MM.1S (cell line): Measurements from ENCODE around the gene CTNNA1.
"Not testable (repeated sequence)": the region's sequence is repeated elsewhere in the genome, so short reads cannot be mapped to it uniquely, and the experiment has no call there.

Experiments
- DNase-seq: peaks from one replicate; pipeline ENCODE4 v3.0.0-alpha.2; 2015
- H2AFZ ChIP-seq: fragments of 300-600 bp; sonication (generic); 2 replicates; pipeline ENCODE4 v1.6.0; 2016; ENCODE audit warnings: antibody characterized with exemption, low read length
- H3F3A ChIP-seq: fragments of 300-600 bp; sonication (generic); 2 replicates; pipeline ENCODE4 v1.6.1; 2016; ENCODE audit warnings: mild to moderate bottlenecking, antibody characterized with exemption, low read length, moderate library complexity, mixed read lengths; ENCODE audit not compliant: insufficient read depth
- H3K27ac ChIP-seq: fragments of 300-600 bp; sonication (generic); 2 replicates; pipeline ENCODE4 v1.5.1; 2016; ENCODE audit warnings: mild to moderate bottlenecking, low read length
- H3K27me3 ChIP-seq: fragments of 300-600 bp; sonication (generic); replicated peaks from 2 replicates; pipeline ENCODE4 v1.6.0; 2016; ENCODE audit warnings: low read length; ENCODE audit not compliant: insufficient read depth
- H3K36me3 ChIP-seq: fragments of 300-600 bp; sonication (generic); replicated peaks from 2 replicates; pipeline ENCODE4 v1.6.1; 2016; ENCODE audit warnings: mild to moderate bottlenecking, low read length, mixed read lengths; ENCODE audit not compliant: insufficient read depth
- H3K4me1 ChIP-seq: fragments of 300-600 bp; sonication (generic); 2 replicates; pipeline ENCODE4 v1.6.1; 2016; ENCODE audit warnings: low read length, mixed read lengths
- H3K4me2 ChIP-seq: fragments of 300-600 bp; sonication (generic); 2 replicates; pipeline ENCODE4 v1.6.0; 2016; ENCODE audit warnings: low read depth, low read length
- H3K4me3 ChIP-seq: fragments of 300-600 bp; sonication (generic); 2 replicates; pipeline ENCODE4 v1.5.1; 2016; ENCODE audit warnings: low read length, mixed read lengths
- H3K79me2 ChIP-seq: fragments of 300-600 bp; sonication (generic); 2 replicates; pipeline ENCODE4 v1.6.1; 2016; ENCODE audit warnings: mixed run types, low read length, mixed read lengths
- H3K9ac ChIP-seq: fragments of 300-600 bp; sonication (generic); 2 replicates; pipeline ENCODE4 v1.6.1; 2016; ENCODE audit warnings: low read length, mixed read lengths
- H3K9me2 ChIP-seq: fragments of 300-600 bp; sonication (generic); replicated peaks from 2 replicates; pipeline ENCODE4 v1.6.1; 2016; ENCODE audit warnings: mild to moderate bottlenecking, low read length, mixed read lengths; ENCODE audit not compliant: insufficient read depth
- H3K9me3 ChIP-seq: fragments of 300-600 bp; sonication (generic); replicated peaks from 2 replicates; pipeline ENCODE4 v1.6.1; 2016; ENCODE audit warnings: mild to moderate bottlenecking, low read length, mixed read lengths; ENCODE audit not compliant: insufficient read depth
- H4K20me1 ChIP-seq: fragments of 300-600 bp; sonication (generic); 2 replicates; pipeline ENCODE4 v1.6.1; 2016; ENCODE audit warnings: mild to moderate bottlenecking, low read length, moderate library complexity, mixed read lengths; ENCODE audit not compliant: insufficient read depth
- EZH2 ChIP-seq: fragments of 300-600 bp; sonication (generic); optimal IDR thresholded peaks from 2 replicates; pipeline ENCODE3; 2017; ENCODE audit warnings: low read depth, mild to moderate bottlenecking, antibody characterized with exemption, low read length, mixed read lengths
- EZH2phosphoT487 ChIP-seq: fragments of 300-600 bp; sonication (generic); IDR thresholded peaks from 2 replicates; pipeline ENCODE4 v1.6.1; 2018; ENCODE audit warnings: antibody characterized with exemption, low read length
- TF ChIP-seq, protein P1 (sequence below): fragments of 300-600 bp; sonication (generic); IDR thresholded peaks from 2 replicates; pipeline ENCODE4 v1.5.1; 2016; ENCODE audit warnings: antibody characterized with exemption, low read length, mixed read lengths

CTNNA1 gene

GRCh38 chr5:138752951-138753793, at the start of gene CTNNA1:
TSS of gene CTNNA1 (plus strand) at chr5:138753425. CDS start at chr5:138781925, 28,500 bp downstream.
- Histone ChIP-seq H4K20me1 (no peaks in the 10 kb centered on the region), H3K27ac (peak within 1 kb of the TSS; percentile 75), H3K4me2 (peak within 1 kb of the TSS; percentile 70), H3K27me3 (no peaks in the 10 kb centered on the region), H3K4me1 (peaks cover 24% of the 10 kb centered on the region), H3K79me2 (peaks cover 45% of the 10 kb centered on the region), H3K9ac (peak within 1 kb of the TSS; percentile 92), H2AFZ (peak within 1 kb of the TSS; percentile 57), H3K9me3 (no peaks in the 10 kb centered on the region), H3K36me3 (no peaks in the 10 kb centered on the region), H3K9me2 (no peaks in the 10 kb centered on the region), H3F3A (no peaks in the 10 kb centered on the region), H3K4me3 (peak within 1 kb of the TSS; percentile 82)
- TF ChIP-seq, protein P1, sequence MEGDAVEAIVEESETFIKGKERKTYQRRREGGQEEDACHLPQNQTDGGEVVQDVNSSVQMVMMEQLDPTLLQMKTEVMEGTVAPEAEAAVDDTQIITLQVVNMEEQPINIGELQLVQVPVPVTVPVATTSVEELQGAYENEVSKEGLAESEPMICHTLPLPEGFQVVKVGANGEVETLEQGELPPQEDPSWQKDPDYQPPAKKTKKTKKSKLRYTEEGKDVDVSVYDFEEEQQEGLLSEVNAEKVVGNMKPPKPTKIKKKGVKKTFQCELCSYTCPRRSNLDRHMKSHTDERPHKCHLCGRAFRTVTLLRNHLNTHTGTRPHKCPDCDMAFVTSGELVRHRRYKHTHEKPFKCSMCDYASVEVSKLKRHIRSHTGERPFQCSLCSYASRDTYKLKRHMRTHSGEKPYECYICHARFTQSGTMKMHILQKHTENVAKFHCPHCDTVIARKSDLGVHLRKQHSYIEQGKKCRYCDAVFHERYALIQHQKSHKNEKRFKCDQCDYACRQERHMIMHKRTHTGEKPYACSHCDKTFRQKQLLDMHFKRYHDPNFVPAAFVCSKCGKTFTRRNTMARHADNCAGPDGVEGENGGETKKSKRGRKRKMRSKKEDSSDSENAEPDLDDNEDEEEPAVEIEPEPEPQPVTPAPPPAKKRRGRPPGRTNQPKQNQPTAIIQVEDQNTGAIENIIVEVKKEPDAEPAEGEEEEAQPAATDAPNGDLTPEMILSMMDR = no peak
- TF ChIP-seq EZH2 (no peak), EZH2phosphoT487 (no peak)
- peak; percentile 76 for DNase-seq

DNA sequence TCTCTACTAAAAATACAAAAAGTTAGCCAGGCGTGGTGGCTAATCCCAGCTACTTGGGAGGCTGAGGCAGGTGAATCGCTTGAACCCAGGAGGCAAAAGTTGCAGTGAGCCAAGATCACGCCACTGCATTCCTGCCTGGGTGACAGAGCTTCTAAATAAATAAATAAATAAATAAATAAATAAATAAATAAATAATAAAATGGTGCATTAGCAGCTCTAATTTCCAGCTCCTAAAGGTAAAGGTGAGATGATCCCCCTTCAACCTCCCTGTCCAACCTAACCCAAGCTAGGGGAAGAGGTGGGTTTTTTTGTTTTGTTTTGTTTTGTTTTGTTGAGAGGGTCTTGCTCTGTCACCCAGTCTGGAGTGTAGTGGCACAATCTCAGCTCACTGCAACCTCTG, 49.4 kb upstream of the CTNNA1 start:
- not testable (repeated sequence) for H3F3A ChIP-seq, H3K4me2 ChIP-seq, H3K9me3 ChIP-seq, H3K9me2 ChIP-seq, H3K27me3 ChIP-seq, H3K4me1 ChIP-seq, H3K36me3 ChIP-seq, H3K79me2 ChIP-seq, DNase-seq, H3K27ac ChIP-seq, H4K20me1 ChIP-seq, H2AFZ ChIP-seq, H3K9ac ChIP-seq, H3K4me3 ChIP-seq

DNA sequence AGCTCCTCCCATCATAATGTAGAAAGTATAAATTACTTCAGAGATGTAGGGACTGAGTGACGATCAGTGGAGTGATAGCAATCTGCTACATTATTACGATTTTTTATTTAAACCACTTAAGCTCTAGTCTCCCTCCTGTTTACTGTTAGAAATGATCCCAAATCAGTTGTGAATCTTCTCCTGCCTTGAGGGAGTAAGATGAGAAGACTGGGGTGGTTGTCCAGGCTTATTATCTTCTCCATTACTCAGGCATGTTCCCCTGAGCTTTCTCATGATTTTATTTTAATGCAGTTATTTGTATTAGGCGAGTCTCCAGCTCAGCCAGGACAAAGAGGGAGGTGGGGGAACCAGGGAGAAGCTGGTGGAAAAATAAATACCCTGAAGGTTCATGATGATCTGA, 48.2 kb upstream of the CTNNA1 start:
- TF ChIP-seq EZH2phosphoT487 (no peak), EZH2 (no peak)
- TF ChIP-seq, protein P1 = no peak
- no peak for DNase-seq
- Histone ChIP-seq H3K9ac (no peak overlapping the region), H3K9me2 (no peaks in the 10 kb centered on the region), H3K9me3 (no peaks in the 10 kb centered on the region), H2AFZ (no peak overlapping the region), H3K79me2 (no peaks in the 10 kb centered on the region), H3K4me1 (no peaks in the 10 kb centered on the region), H3K36me3 (no peaks in the 10 kb centered on the region), H3K27ac (no peak overlapping the region), H4K20me1 (no peaks in the 10 kb centered on the region), H3K4me2 (no peak overlapping the region), H3K27me3 (no peaks in the 10 kb centered on the region), H3F3A (no peaks in the 10 kb centered on the region), H3K4me3 (no peak overlapping the region)

DNA sequence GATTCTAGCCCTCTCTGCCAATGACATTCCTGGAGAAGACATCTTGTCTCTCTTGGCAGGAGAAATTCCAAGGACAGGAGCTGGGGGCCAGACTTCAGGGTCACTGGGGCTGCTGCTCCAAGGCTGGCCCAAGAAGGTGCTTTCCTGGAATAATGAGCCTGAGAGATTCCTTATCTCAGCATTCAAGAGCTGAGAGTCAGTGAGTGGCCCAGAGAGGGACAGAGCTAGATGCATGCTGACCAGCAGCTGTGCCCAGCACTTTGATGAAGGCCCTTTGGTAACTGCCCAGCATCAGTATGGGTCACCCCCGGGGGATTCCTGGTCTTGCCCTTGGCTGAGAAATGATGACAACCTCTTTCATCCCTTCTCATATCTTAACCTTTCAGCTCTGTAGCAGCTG, 47.7 kb upstream of the CTNNA1 start:
- Histone ChIP-seq H3K9ac (no peak overlapping the region), H3K4me3 (no peak overlapping the region), H3K9me3 (no peaks in the 10 kb centered on the region), H3K9me2 (no peaks in the 10 kb centered on the region), H3K27ac (no peak overlapping the region), H4K20me1 (no peaks in the 10 kb centered on the region), H3K79me2 (no peaks in the 10 kb centered on the region), H3K27me3 (no peaks in the 10 kb centered on the region), H3F3A (no peaks in the 10 kb centered on the region), H3K36me3 (no peaks in the 10 kb centered on the region), H2AFZ (no peak overlapping the region), H3K4me1 (no peaks in the 10 kb centered on the region), H3K4me2 (no peak overlapping the region)
- no peak for DNase-seq
- TF ChIP-seq EZH2 = no peak
- TF ChIP-seq, protein P1 = no peak
- no peak for TF ChIP-seq EZH2phosphoT487
